Lower leg skin (tissue), 4 donors: ENCODE measurements around the gene WDR20. TPM values are rescaled to one million over a fixed set of nuclear protein-coding genes. Genes with fewer than 3 reads are reported as not detected.

ENCODE experiments used
- DNase-seq, 2 donors: peaks; one replicate each; pipeline ENCODE4 v3.0.0-alpha.2; 2019; ENCODE audit warnings: low spot score in 2 of 2
- H3K4me3 ChIP-seq: fragments of 200-600 bp; sonication (generic); 2 replicates; pipeline ENCODE4 v1.5.1; 2017; ENCODE audit warnings: mild to moderate bottlenecking, low read depth; ENCODE audit not compliant: poor library complexity, severe bottlenecking
- POLR2A ChIP-seq, 2 donors: fragments of 450-650 bp; IDR thresholded peaks; one replicate each; pipeline ENCODE4 v1.6.1; 2016 to 2017; ENCODE audit warnings: antibody characterized with exemption in 2 of 2, mild to moderate bottlenecking in 1 of 2, moderate library complexity in 1 of 2
- WGBS, 2 donors: methylation state at CpG; one replicate each; pipeline ENCODE4 v1.1.5; 2018; 5-methylcytosine and 5-hydroxymethylcytosine counted together
- intact Hi-C: fragments of 100-400 bp; cut with DNase I; formaldehyde crosslinking; loops from one replicate; pipeline ENCODE4 v1.15.0; 2023; ENCODE audit warnings: low total_unique reads
- total RNA-seq, 4 donors: library from RNA; depleted of rRNA; stranded (reverse); fragments of >200 nt; gene quantifications; one replicate each; pipeline ENCODE4 v1.1.0, GENCODE V29; 2016
- TF ChIP-seq, protein P1 (sequence below), 3 donors: fragments of 450-650 bp; IDR thresholded peaks; one replicate each; pipeline ENCODE4 v1.5.1; 2016; ENCODE audit warnings: antibody characterized with exemption in 3 of 3, mild to moderate bottlenecking in 3 of 3, moderate library complexity in 2 of 3

WDR20 gene
- total RNA-seq, 4 donors from 2014 or later: 33.7 to 50.8 (median 41.3) TPM

- 85 to 89% methylated on average over 14 of the region's 14 CpGs for WGBS, 2 donors
- no peak for TF ChIP-seq POLR2A (IDR thresholded peaks at IDR 0.05)
- TF ChIP-seq, protein P1, sequence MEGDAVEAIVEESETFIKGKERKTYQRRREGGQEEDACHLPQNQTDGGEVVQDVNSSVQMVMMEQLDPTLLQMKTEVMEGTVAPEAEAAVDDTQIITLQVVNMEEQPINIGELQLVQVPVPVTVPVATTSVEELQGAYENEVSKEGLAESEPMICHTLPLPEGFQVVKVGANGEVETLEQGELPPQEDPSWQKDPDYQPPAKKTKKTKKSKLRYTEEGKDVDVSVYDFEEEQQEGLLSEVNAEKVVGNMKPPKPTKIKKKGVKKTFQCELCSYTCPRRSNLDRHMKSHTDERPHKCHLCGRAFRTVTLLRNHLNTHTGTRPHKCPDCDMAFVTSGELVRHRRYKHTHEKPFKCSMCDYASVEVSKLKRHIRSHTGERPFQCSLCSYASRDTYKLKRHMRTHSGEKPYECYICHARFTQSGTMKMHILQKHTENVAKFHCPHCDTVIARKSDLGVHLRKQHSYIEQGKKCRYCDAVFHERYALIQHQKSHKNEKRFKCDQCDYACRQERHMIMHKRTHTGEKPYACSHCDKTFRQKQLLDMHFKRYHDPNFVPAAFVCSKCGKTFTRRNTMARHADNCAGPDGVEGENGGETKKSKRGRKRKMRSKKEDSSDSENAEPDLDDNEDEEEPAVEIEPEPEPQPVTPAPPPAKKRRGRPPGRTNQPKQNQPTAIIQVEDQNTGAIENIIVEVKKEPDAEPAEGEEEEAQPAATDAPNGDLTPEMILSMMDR (IDR thresholded peaks at IDR 0.05): no peak
- intact Hi-C loops: no loop called here
- no peak for DNase-seq
- no peak overlapping the region for H3K4me3 ChIP-seq
Observed at GRCh38 chr14:102217987-102218421, 78.3 kb downstream of the WDR20 start.

DNA sequence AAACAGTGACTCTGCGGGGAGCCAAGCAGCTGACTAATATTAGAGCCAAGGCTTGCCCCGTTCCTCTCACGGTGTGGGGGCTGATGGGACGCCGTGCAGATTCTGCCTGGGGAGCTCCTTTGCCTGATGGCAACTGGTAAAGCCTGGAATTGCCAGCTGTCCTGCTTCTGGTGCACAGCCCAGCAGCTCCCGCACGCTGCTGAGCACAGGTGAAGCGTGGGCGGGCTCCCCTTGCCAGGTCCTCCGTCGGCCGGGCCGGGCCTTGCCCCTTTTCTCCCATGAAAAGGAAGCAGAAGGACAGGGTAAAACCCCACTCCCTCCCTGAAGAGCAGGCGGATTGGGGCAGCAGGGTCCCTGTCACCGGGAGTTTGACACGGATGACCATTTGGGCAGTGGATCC is 79.0 kb downstream of the WDR20 start:
- TF ChIP-seq, protein P1 (IDR thresholded peaks at IDR 0.05): no peak
- TF ChIP-seq POLR2A (IDR thresholded peaks at IDR 0.05): no peak
- no peak for DNase-seq
- no peak overlapping the region for H3K4me3 ChIP-seq
- WGBS, 2 donors: 83 to 85% methylated on average over 7 to 16 of the region's 16 CpGs
- intact Hi-C loops: no loop called here

DNA sequence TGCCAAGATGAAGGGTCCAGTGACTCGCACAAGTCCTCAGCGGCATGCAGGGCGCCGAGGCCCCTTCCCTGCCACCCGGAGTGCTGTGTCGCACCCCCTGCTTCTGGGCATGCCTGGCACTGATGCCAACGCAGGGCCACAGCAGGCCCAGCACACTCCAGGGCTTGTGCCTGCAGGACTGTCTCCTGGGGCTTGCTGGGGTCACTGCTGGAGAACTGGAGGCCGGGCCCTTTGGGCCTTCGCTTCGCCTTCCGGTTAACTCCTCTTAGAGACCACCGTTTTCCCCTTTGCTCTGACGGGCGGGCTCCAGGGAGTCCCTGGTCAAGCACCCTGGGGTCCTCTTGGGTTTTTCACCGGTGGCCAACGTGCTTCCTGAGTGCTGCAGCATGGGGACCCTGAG is 79.6 kb downstream of the WDR20 start:
- intact Hi-C loops: no loop called here
- 90 to 91% methylated on average over 16 of the region's 16 CpGs for WGBS, 2 donors
- no peak for DNase-seq
- TF ChIP-seq POLR2A (IDR thresholded peaks at IDR 0.05): no peak
- TF ChIP-seq, protein P1 (IDR thresholded peaks at IDR 0.05): no peak
- H3K4me3 ChIP-seq: no peak overlapping the region

DNA sequence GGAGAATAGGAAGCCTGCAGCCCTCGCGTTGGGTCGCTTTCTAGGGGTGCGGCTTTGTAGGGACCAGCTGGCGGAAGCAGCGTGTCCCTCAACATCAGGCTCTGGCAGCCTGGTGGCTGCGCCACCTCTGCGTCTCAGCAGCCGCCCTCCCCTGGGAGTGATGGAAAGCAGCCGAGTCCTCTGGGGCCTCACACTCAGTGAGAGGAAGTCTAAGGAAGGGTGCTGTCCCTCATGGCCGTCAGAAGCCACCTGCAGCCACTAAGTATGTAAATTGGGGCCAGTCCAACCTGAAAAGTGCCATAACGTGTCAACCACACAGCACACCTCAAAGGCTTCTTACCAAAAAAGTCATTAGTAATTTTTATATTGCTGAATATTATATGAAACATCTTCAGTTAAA is 80.3 kb downstream of the WDR20 start:
- WGBS, 2 donors: 82 to 88% methylated on average over 11 to 12 of the region's 12 CpGs
- TF ChIP-seq, protein P1 (IDR thresholded peaks at IDR 0.05): no peak
- TF ChIP-seq POLR2A (IDR thresholded peaks at IDR 0.05): no peak
- intact Hi-C loops: loop anchor here (5.0 kb wide), 1 partner anchor 1922 kb away; no protein-coding TSS in a partner anchor
- no peak overlapping the region for H3K4me3 ChIP-seq
- no peak for DNase-seq

GRCh38 chr14:102221026-102221425 is 81.3 kb downstream of the WDR20 start:
- intact Hi-C loops: loop anchor here (5.0 kb wide), 1 partner anchor 1921 kb away; no protein-coding TSS in a partner anchor
- 36 to 38% methylated on average over 7 of the region's 7 CpGs for WGBS, 2 donors
- TF ChIP-seq POLR2A (IDR thresholded peaks at IDR 0.05): no peak
- TF ChIP-seq, protein P1 (IDR thresholded peaks at IDR 0.05): no peak
- DNase-seq: no peak
- H3K4me3 ChIP-seq: no peak overlapping the region

- 80 to 86% methylated on average over 8 to 13 of the region's 13 CpGs for WGBS, 2 donors
- intact Hi-C loops: loop anchor here (5.0 kb wide), 1 partner anchor 1920 kb away; no protein-coding TSS in a partner anchor
- H3K4me3 ChIP-seq: no peak overlapping the region
- no peak for DNase-seq
- no peak for TF ChIP-seq POLR2A (IDR thresholded peaks at IDR 0.05)
- TF ChIP-seq, protein P1 (IDR thresholded peaks at IDR 0.05): no peak
Observed at GRCh38 chr14:102222009-102222575, 82.4 kb downstream of the WDR20 start.
